ENCODE data around the gene HTR3A. TPM values are rescaled to one million over a fixed set of nuclear protein-coding genes. Genes with fewer than 3 reads are reported as not detected.

HTR3A gene
- total and polyA plus RNA-seq, 7 donors: 1.1 to 4.5 (median 1.6) TPM; not detected in 2

DNA sequence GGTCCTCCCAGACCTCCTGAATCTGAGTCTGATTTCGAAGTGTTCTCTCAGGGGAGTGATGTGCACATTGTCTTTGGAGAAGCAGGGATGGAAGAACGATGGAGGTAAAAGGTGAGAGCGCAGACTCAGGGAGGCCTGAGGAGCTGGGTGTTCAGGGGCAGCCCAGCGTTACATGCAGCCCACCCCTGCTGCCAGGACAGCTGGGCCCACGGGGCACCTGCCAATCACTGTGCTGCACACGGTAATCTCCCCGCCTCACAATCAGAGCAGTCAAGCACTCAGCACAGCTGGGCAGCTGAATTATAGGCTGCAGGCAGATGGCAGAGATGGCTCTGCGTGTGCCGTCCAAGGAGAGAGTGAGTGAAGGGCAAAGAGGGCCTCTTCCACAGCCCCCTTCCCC, 17.9 kb upstream of the HTR3A start:
- H3K9me3 ChIP-seq: no peaks in the 10 kb centered on the region
- no peaks in the 10 kb centered on the region for H3K4me1 ChIP-seq
- no peak overlapping the region for H3K27ac ChIP-seq
- TF ChIP-seq POLR2A (IDR thresholded peaks at IDR 0.05): no peak
- no peak for TF ChIP-seq POLR2AphosphoS5 (IDR thresholded peaks at IDR 0.05)
- TF ChIP-seq, protein P1, sequence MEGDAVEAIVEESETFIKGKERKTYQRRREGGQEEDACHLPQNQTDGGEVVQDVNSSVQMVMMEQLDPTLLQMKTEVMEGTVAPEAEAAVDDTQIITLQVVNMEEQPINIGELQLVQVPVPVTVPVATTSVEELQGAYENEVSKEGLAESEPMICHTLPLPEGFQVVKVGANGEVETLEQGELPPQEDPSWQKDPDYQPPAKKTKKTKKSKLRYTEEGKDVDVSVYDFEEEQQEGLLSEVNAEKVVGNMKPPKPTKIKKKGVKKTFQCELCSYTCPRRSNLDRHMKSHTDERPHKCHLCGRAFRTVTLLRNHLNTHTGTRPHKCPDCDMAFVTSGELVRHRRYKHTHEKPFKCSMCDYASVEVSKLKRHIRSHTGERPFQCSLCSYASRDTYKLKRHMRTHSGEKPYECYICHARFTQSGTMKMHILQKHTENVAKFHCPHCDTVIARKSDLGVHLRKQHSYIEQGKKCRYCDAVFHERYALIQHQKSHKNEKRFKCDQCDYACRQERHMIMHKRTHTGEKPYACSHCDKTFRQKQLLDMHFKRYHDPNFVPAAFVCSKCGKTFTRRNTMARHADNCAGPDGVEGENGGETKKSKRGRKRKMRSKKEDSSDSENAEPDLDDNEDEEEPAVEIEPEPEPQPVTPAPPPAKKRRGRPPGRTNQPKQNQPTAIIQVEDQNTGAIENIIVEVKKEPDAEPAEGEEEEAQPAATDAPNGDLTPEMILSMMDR (IDR thresholded peaks at IDR 0.05): no peak
- TF ChIP-seq EP300 (IDR thresholded peaks at IDR 0.05): no peak
- peaks cover 0 to 9% (median 5%) of the 10 kb centered on the region in 3 donors for H3K27me3 ChIP-seq
- H3K4me3 ChIP-seq: no peak overlapping the region
- DNase-seq: no peak
- intact Hi-C loops (cut with DNase I): no loop called here
- no peaks in the 10 kb centered on the region for H3K36me3 ChIP-seq
- 63 to 69% methylated on average over 9 of the region's 9 CpGs for WGBS, 2 donors

- no peaks in the 10 kb centered on the region for H3K4me1 ChIP-seq
- no peaks in the 10 kb centered on the region for H3K36me3 ChIP-seq
- H3K27me3 ChIP-seq: no peaks in the 10 kb centered on the region
- WGBS, 2 donors: 40 to 52% methylated on average over 9 of the region's 9 CpGs
- DNase-seq: no peak
- no peaks in the 10 kb centered on the region for H3K9me3 ChIP-seq
- no peak overlapping the region for H3K4me3 ChIP-seq
- TF ChIP-seq EP300 (IDR thresholded peaks at IDR 0.05) (no peak), POLR2A (IDR thresholded peaks at IDR 0.05) (no peak), POLR2AphosphoS5 (IDR thresholded peaks at IDR 0.05) (no peak)
- TF ChIP-seq, protein P1 (IDR thresholded peaks at IDR 0.05): no peak
- intact Hi-C loops (cut with DNase I): no loop called here
- H3K27ac ChIP-seq: no peak overlapping the region
Measured at GRCh38 chr11:113960702-113961330, 14.1 kb upstream of the HTR3A start.

DNA sequence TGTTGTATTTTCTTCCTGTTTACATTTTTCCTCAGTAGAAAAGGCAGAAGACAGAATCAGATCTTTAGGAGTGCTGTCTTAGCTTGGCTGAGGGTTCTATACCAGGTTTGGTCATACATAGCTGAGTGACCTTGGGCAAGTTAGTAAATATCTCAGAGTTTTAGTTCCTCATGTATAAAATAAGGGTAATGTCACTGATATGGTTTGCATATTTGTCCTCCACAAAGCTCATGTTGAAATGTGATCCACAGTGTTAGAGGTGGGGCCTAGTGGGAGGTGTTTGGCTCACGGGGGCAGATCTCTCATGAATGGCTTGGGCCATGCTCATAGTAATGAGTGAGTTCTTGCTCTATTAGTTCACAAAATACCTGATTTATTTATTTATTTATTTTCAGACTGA, 7.5 kb upstream of the HTR3A start:
- Histone ChIP-seq H3K4me1 (peaks cover 0 to 13% (median 4%) of the 10 kb centered on the region in 4 donors), H3K27me3 (peaks cover 0 to 4% (median 0%) of the 10 kb centered on the region in 3 donors), H3K9me3 (no peaks in the 10 kb centered on the region), H3K27ac (no peak overlapping the region), H3K4me3 (no peak overlapping the region), H3K36me3 (no peaks in the 10 kb centered on the region)
- WGBS, 2 donors: 55 to 58% methylated on average over 1 of the region's 1 CpG
- TF ChIP-seq EP300 (IDR thresholded peaks at IDR 0.05) (no peak), POLR2AphosphoS5 (IDR thresholded peaks at IDR 0.05) (no peak), POLR2A (IDR thresholded peaks at IDR 0.05) (no peak)
- TF ChIP-seq, protein P1 (IDR thresholded peaks at IDR 0.05): no peak
- intact Hi-C loops (cut with DNase I): no loop called here
- no peak for DNase-seq

GRCh38 chr11:113971506-113972195, 3.3 kb upstream of the HTR3A start:
- TF ChIP-seq POLR2A (IDR thresholded peaks at IDR 0.05) (no peak), POLR2AphosphoS5 (IDR thresholded peaks at IDR 0.05) (no peak), EP300 (IDR thresholded peaks at IDR 0.05) (no peak)
- TF ChIP-seq, protein P1 (IDR thresholded peaks at IDR 0.05): no peak
- Histone ChIP-seq H3K27ac (no peak overlapping the region), H3K4me3 (no peak overlapping the region), H3K9me3 (no peaks in the 10 kb centered on the region), H3K4me1 (peaks cover 0 to 13% (median 7%) of the 10 kb centered on the region in 4 donors), H3K36me3 (no peaks in the 10 kb centered on the region), H3K27me3 (peaks cover 5 to 26% (median 6%) of the 10 kb centered on the region in 3 donors)
- 82 to 89% methylated on average over 15 of the region's 15 CpGs for WGBS, 2 donors
- intact Hi-C loops (cut with DNase I): no loop called here
- DNase-seq: no peak
